GM19452 (cell line): ENCODE data around the gene ACTA2.
A peak's percentile ranks its signal among the peaks of the same experiment; 100 is the strongest.

ENCODE experiments used
- ATAC-seq: cut with Tn5 transposase; IDR thresholded peaks from one replicate; pipeline ENCODE4 v1.9.1; 2021; ENCODE audit not compliant: unreplicated experiment

ACTA2 gene

DNA sequence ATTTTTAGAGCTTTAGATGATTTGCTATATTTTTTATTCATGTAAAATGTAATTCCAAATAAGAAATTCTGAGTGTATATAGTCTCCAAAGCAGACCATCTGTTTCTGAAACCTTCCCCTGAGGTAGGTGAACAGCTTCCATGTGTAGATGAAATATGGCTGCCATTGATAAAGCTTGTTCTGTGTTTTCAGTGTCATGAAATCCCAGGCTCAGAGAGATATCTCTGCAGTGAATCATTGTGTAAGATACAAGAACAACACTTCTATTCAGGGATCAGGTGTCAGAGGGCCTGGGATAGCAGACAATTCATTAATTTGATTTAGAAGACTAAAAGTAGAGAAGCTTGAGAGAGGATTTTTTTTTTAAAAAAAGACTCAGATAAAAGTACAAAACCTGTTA, 29.1 kb downstream of the ACTA2 start:
- no peak for ATAC-seq

DNA sequence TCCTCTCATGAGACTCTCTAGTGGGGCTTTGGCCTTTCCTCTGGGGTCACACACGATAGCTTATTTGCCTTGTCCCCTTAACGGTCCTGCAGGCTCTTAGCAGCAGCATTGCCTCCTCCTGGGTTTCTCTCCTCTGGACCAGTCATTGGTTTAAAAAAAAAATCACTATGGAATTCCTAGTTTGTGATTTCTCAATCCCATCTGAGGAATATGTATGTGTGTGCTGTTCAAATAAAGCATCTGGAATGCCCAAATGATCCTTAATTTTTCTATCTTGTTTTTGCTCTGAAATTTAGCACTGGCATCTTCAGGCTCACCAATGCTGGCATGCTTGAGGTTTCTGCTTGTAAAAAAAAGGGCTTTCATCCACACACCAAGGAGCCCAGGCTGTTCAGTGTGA, 30.5 kb downstream of the ACTA2 start:
- no peak for ATAC-seq

DNA sequence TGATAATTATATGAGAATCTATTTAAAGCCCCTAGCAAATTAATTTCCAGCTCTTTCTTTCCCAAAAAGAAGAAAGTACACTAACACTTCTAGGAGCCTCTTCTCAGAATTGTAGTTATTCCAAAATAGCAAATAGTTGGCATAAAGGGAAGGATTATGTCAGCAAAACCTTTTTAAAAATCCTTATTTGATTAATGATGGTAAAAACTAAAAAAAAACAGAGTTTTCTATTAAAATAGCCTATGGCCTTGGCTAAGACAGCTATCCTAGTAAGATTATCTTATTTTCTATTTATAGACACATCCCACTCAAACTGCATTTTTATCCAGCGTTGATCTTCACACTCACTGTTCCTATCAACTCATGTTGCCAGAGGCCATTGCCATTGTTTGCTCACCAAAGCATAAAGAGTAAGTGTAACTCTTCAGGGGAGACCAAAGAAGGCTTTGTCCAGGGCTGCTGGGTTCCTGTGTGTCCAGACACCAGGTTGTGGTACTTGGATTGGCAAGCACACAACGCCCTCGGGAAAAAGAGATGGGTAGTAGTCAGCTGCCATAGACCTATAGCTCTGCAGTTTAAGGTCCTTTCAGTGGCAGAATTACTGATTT, 31.5 kb downstream of the ACTA2 start:
- no peak for ATAC-seq

DNA sequence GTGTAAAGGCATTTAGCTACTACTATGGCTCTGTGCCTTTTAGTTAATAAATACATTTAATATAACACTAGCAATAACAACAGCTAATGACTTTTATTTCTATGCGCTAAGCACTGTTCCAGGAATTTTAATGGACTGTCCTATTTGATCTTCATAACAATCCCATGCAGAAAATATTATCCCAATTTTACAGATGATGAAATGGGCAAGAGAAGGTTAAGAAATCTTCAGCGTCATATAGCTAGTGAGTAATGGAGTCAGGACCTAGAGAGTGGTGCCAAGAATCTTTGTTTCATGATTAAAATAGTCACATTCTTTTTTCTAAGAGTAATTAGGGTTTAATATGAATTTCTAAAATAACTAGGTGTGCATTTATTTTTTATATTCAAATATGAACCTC, 32.4 kb downstream of the ACTA2 start:
- ATAC-seq = no peak

DNA sequence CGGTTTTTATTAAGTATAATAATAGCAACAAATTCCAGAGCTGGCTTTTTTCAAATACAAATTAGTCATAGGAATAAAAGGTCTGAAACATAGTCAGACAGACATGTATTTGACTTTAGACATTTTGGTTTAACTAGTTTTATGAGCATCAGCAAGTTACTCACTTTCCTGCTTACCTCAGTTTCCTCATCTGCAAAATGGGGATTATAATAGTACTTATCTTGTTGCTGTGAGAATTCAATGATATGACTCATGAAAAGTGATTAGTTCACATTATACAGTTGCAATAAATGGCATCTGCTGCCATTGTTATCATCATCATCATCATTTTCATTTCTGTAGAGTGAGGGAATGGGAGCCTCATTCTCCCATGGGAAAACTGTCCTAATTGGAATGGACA, 33.5 kb downstream of the ACTA2 start:
- no peak for ATAC-seq

DNA sequence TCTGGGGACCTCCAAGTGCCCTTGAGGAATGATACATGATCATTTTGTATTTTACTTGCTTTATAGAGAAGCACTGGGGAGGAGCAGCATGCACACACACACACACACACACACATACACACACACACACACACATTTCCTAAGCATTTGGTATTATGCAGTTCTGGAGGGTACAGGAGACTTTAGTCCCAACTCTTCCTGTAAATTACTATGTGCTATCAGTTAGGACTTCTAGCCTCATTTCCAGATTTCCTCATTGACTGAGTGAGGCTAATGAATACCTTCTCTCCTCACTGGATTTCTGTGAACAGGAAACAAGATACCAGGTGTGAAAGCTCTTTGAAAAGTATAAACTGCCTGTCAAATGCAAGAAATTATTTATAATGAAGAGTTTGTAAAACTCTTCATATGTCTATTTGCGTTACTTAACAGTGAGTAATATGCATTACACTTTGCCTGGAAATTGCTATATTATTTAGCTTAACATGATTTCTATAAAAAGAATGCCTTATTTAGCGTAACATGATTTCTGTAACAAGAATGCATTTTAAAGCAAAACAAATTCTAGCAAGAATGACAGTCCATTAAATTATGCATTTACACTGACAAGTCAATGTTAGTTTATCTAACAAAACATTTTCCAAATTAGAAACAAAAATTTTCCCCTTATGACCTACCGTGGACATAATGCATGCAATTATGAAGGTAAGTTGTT, 34.2 kb downstream of the ACTA2 start:
- no peak for ATAC-seq

DNA sequence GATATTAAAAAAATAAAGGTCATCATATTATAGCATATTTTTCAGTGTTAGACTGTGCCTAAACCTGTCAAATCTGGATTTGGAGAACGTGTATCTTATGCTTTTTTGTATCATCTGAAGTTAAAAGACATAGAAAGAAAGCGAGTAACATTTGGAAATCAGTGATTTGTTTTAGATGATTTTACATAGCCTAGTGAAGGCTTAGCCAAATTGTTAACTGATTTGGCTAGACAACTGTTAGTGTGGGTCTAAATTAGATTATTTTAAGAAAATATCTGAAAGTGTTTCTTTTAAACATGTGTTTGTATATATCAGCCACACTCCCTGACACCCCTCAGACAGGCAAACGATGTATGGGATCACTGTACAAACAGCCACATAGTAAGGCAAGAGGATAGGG, 35.6 kb downstream of the ACTA2 start:
- ATAC-seq = no peak

DNA sequence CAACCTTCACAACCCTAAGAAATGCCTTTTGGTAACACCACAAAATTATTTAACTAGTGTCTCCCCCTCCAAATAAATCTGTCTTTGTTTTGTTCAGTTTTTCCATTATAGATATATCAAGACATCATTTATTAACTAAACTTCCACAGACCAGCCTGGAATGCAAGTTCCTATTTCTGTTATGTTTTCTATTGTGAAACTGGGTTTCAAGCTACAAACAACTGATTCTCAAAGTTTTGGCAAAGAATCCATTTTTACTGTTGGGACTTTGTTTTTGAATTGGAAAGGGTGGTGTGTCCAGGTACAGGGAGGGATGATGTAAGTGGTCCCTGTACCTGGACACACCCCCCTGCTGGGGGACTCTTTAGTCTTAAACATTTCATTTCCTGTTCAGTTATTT, 36.3 kb downstream of the ACTA2 start:
- no peak for ATAC-seq

DNA sequence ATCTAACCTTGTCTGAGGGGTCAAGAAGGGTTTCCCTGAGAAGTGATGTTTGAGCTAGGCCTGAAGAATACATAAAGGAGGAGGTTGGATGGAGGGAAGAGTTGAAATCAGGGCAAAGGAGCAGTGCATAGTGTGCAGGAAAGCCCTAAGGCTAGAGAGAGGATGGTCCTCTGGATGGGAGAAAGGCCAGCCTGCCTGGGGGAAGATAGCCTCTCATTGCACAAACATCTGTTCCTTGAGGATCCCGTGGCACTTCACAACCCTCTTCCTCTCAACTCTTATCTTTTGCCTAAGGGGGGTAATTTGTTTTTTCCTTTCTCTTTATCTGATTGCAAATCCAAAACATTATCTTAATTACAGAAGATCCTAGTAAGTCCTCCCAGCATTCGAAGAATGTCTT, 36.8 kb downstream of the ACTA2 start:
- no peak for ATAC-seq

DNA sequence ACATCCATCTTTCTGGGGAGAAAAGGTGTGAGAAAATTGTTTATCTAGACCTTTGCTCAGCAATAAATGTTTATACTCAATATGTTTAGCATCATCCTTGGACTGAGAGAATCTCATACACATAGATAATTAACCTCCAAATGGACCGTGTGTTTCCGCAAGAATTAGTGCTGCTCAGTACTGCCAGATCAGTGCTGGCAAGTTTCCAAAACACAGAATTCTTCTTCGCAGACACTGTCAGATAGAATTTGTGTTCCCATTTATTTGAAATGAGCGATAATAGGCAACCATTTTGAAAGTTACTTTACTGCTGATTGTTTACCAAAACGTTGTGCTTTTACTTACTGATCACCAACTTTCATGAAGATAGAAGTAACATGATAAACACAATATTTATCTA, 38.8 kb downstream of the ACTA2 start:
- no peak for ATAC-seq

DNA sequence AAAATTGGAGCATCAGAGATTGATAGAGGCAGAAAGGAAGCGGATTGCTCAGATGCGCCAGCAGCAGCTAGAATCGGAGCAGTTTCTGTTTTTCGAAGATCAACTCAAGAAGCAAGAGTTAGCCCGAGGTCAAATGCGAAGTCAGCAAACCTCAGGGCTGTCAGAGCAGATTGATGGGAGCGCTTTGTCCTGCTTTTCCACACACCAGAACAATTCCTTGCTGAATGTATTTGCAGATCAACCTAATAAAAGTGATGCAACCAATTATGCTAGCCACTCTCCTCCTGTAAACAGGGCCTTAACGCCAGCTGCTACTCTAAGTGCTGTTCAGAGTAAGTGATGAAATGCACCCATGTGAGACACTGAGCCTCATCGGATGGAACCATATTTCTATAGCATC, 39.4 kb downstream of the ACTA2 start:
- no peak for ATAC-seq

DNA sequence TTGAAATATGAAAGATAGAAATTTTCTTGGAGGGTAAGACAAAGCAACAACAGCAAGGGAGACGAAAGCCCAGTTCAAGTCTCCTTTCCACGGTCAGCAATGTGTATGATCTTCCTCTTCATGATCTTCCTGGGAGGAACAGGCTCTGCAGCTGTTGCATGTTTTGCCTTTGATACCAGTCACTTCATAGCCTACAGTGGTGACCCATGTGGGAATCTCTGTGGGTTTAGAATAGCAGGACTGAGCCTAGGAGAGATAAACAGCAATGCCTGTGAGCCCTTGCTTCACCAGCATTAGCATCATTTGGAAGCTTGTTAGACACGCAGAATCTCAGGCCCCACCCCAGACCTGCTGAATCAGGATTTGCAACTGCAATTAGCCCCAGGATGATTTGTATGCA, 40.7 kb downstream of the ACTA2 start:
- no peak for ATAC-seq

DNA sequence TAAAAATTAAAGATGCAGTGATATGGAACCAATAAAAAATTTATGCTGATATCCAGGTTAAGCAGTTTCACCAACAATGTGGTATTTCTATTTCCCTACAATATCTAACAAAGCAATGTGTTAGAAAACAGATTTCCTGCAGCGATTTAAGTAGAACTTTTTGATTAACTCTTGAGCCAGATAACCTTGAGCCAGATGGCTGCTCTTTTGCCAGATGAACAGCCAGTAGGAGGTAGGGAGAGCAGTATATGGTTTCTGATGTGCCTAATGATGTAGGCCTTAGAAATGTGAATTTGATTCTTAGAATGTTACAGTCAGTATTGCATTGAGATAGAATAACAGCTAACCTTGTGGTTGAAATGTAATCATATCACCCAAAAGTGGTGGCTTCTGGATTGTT, 41.5 kb downstream of the ACTA2 start:
- ATAC-seq = no peak

DNA sequence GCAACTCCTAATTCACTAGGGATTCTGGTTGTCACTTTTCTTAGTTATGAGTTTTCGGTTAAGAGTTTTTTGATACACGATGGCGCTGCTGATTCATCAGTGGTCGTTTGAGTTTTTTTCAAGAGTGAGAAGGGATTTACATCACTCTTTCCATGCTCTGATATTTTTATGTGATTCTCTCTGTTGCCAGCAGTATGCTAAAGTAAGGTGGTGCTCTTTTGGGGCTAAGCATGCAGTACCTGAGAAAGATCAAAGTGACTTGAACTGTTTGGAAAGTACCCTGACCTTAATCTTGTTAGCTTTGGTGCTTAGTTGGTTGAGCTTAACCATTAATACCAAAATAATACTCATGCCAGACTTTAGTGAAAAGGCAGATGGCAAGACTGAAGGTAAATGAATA, 44.4 kb downstream of the ACTA2 start:
- no peak for ATAC-seq

DNA sequence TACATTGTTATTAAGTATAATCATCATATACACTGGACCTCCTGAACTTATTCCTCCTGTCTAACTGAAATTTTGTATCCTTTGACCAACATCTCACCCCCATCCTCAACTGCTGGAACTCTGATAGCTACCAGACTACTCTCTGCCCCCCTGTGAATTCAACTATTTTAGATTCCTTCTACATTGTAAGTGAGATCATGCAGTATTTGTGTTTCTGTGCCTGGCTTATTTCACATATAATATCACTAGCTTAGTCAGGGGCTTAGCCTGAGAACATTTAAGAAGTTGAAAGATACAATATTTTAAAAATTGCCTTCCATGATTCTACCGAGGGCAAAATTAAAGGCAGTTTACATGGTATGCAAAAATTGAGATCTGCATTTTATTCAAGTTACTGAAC, 45.7 kb downstream of the ACTA2 start:
- no peak for ATAC-seq

DNA sequence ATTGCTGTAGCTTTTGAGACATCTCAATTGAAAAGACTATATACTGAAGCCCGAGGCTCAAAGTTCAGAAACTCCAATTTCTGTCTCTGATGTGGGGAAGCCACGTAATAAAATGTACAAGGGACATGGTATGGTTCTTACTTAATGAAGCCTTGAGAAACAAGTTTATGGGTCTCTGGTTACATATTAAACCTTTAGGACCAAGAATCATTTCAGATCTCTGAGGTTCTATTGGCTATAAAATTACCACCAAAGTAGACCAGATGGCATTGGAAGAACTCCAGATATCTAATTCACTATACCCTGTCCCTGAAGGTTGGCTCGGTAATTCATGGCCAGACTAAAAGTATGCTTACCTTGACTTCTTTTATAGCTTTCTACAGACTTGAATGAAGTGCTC, 48.9 kb downstream of the ACTA2 start:
- no peak for ATAC-seq

DNA sequence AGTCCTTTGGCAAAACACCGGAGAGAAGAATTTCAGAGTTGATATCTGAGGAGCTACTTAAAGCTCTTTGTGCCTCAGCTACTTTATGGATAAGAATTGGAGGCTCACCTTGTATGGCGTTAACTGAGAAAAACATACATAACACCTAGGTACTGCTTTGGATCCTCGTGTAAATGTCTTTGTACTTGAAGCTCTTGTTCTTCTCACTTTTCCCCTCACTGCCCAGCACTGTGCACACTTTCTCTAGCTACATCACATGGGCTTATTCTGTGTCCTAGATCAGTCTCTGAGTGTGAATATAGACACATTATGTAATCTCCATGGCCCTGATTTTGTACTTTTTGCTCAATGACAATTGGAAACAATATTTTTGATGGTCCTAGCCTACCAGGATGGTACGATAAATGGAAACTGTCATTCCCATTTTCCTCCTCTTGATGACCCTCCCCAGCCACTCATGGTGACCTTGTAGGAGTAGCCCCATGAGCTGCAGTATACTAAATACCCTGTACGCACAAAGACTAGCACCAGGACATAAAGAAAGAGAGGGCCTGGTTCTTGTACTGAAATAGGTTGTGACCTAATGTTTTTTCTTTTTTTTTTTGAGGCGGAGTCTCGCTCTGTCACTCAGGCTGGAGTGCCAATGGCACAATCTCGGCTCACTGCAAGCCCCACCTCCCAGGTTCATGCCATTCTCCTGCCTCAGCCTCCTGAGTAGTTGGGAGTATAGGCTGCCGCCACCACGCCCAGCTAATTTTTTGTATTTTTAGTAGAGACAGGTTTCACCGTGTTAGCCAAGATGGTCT, 50.4 kb downstream of the ACTA2 start:
- peak; percentile 52 for ATAC-seq

DNA sequence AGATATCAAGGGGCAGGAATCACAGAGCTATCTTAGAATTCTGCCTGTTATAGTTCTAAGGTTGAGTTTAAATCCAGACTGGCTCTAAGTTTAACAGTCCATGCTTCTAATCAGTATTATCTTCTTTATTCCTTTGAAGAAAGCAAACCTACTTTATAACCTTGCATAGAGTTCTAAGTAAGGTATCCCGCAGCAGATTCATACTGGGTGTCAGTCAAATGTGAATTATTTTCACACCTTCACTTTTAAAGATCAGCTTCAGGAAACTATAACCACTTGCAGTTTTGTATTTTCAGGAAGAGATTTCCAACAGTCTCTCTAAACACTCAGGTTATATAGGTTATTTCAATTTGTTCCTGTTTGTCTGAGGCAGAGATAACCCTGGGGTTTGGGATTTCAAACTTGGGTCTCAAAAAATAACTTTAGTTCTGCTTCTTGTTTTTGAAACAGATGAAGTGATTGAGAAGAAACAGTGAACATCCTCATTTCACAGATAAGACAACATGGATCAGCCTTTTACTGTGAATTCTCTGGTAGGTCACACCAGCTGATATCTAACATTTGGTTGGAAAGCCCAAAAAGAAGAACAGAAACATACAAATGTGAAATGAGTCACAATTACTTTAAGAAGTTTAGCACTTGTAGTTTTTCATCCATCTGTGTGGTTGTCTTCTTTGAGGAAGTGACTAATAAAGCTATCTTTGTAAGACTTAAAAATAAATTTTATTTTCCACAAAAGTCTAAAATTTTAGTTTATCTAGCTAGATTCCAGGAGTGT, 51.2 kb downstream of the ACTA2 start:
- ATAC-seq = peak; percentile 80

DNA sequence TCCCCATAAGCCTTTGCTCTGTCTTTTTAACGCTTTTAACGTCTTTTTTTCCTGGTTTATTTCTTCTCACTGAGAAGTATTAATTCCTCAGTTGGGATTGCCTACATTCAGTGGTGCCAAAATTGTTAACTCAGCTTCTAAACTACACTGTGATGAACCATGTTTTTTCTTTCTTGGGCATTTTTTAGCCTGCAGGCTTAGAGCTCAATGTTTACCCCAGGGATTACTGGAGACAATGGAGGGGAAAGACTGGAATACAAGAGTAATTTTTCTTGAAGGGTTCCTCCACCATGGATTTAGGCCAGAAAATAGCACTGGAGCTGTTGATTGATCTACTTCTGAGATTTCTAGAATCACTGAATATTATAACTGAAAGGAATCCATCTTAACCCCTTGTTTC, 52.7 kb downstream of the ACTA2 start:
- no peak for ATAC-seq

DNA sequence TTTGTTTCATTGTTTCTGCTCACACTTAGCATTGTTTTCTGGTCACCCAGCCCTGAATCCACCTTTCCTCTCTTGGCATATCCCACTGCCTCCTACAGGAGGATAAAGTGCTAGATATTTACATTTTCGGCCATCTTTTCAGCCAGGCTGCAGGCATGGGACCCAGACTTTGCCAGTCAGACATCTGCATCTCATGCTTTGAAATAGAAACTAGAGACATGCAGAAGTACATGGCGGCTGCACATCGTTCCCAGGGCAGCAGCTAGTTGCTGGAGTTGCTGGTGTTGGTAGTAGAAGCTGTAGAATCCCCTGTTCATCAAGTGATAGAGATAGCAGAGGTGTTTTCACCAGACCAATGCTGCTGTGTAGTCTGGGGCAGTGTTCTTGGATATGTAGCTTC, 53.8 kb downstream of the ACTA2 start:
- no peak for ATAC-seq

DNA sequence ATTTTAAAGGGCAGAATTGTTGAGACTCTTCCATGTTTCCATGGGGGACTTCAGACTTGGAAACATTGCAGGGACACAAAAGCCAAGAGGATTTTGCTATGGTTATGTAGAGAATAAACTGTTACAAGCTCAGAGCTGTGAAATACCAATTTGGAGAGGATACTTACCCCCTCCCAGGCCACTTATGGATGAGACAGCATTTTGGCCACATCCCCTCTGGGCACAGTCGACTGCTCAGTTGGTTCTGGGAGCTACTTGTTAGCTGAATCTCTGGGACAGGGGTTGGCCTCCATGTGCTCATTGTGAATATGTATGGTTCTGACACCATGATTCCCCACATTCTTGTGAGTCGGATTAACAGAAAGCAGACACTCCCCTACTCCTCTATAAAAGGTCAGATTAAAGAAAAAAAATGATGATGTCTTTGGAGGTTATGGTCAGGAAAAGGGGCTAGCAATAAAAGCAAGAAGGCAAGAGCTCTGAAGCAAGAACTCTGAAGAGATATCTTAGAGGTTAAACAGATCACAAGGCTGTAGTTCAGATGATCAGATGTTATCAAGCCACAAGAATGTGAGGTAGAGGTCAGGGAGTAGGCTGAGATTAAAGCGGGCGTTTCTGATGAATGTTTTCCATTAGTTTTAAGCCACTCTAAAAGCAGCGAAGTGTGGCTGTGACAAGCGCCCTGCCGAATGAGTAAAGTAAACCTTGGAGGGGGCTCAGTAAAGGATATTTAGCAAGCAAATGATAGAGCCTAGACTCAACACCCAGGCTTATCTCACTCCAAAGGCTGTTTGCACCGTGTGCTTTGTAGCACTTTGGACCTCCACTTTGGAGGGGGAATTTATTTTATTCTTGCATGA, 55.3 kb downstream of the ACTA2 start:
- ATAC-seq = no peak
